Esophagus muscularis mucosa (tissue), 4 donors: ENCODE results near the gene BANK1.

ENCODE experiments used
- EP300 ChIP-seq: sonication (generic); formaldehyde crosslinking; IDR thresholded peaks from one replicate; pipeline ENCODE4 v1.6.1; 2017; ENCODE audit warnings: antibody characterized with exemption
- POLR2A ChIP-seq: fragments of 450-650 bp; IDR thresholded peaks from one replicate; pipeline ENCODE4 v1.6.1; 2017; ENCODE audit warnings: antibody characterized with exemption, moderate library complexity, mild to moderate bottlenecking, low read depth
- TF ChIP-seq, protein P1 (sequence below), 3 experiments: fragments of 200-600 bp in 2 of 3; fragments of 450-650 bp in 1 of 3; sonication (generic) in 2 of 3; IDR thresholded peaks; one replicate each; pipeline ENCODE4 v1.5.1; 2017 to 2019; ENCODE audit warnings: antibody characterized with exemption in 3 of 3, mild to moderate bottlenecking in 2 of 3, moderate library complexity in 1 of 3

DNA sequence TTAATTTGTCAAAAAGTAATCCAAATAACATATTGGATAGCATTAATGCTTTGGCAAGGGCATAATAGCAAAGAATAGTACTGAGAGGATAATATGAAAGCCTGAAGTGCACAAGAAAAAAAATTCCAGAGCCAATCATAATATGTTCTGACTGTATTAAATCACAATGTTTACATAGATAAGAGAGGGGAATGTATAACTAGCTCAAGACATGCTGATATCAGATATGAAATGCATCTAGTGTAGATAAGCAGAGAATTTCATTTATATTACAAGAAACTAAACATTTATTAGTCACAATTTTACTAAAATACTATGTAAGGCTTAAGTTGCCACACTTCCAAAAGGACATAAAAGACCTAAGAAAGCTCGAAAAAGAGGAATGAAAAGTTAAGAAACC, 193.3 kb downstream of the BANK1 start:
- TF ChIP-seq, protein P1, sequence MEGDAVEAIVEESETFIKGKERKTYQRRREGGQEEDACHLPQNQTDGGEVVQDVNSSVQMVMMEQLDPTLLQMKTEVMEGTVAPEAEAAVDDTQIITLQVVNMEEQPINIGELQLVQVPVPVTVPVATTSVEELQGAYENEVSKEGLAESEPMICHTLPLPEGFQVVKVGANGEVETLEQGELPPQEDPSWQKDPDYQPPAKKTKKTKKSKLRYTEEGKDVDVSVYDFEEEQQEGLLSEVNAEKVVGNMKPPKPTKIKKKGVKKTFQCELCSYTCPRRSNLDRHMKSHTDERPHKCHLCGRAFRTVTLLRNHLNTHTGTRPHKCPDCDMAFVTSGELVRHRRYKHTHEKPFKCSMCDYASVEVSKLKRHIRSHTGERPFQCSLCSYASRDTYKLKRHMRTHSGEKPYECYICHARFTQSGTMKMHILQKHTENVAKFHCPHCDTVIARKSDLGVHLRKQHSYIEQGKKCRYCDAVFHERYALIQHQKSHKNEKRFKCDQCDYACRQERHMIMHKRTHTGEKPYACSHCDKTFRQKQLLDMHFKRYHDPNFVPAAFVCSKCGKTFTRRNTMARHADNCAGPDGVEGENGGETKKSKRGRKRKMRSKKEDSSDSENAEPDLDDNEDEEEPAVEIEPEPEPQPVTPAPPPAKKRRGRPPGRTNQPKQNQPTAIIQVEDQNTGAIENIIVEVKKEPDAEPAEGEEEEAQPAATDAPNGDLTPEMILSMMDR (IDR thresholded peaks at IDR 0.05), result no peak
- TF ChIP-seq POLR2A (no peak), EP300 (no peak)
